Astrocyte (in vitro differentiated cells and primary cell): ENCODE measurements around the gene HMCN1. TPM values are rescaled to one million over a fixed set of nuclear protein-coding genes. Genes with fewer than 3 reads are reported as not detected.

Experiments
- DNase-seq: peaks from one replicate; pipeline ENCODE4 v3.0.0-alpha.2; 2010; ENCODE audit warnings: low read depth
- FAIRE-seq: peaks from 2 replicates; lab custom pipeline; 2011; peaks lifted over from hg19 to GRCh38; lab: Jason Lieb, UNC
- H2AFZ ChIP-seq: 2 replicates; pipeline ENCODE4 v1.6.0; 2012; ENCODE audit warnings: low read depth, low read length, inconsistent platforms
- H3K27ac ChIP-seq: 2 replicates; pipeline ENCODE4 v1.5.1; 2011; ENCODE audit warnings: low read depth, low read length, inconsistent platforms
- H3K27me3 ChIP-seq: 2 replicates; pipeline ENCODE4 v1.6.0; 2011; ENCODE audit warnings: low read length, inconsistent platforms; ENCODE audit not compliant: insufficient read depth
- H3K36me3 ChIP-seq: 2 replicates; pipeline ENCODE4 v1.5.1; 2011; ENCODE audit warnings: low read length, inconsistent platforms; ENCODE audit not compliant: insufficient read depth
- H3K4me1 ChIP-seq: 2 replicates; pipeline ENCODE4 v1.5.1; 2011; ENCODE audit warnings: low read length, inconsistent platforms; ENCODE audit not compliant: insufficient read depth
- H3K4me2 ChIP-seq: 2 replicates; pipeline ENCODE4 v1.6.0; 2012; ENCODE audit warnings: low read length, inconsistent platforms
- H3K4me3 ChIP-seq: 2 replicates; pipeline ENCODE4 v1.5.1; 2011; ENCODE audit warnings: low read depth, mild to moderate bottlenecking, low read length, inconsistent platforms; ENCODE audit not compliant: insufficient read depth
- H3K79me2 ChIP-seq: 2 replicates; pipeline ENCODE4 v1.6.0; 2012; ENCODE audit warnings: mild to moderate bottlenecking, low read length, inconsistent platforms; ENCODE audit not compliant: insufficient read depth
- H3K9ac ChIP-seq: 2 replicates; pipeline ENCODE4 v1.6.0; 2012; ENCODE audit warnings: mild to moderate bottlenecking, low read length, inconsistent platforms
- H3K9me3 ChIP-seq: 2 replicates; pipeline ENCODE4 v1.5.1; 2012; ENCODE audit warnings: low read depth, mild to moderate bottlenecking, low read length, inconsistent platforms; ENCODE audit not compliant: insufficient read depth
- H4K20me1 ChIP-seq: 2 replicates; pipeline ENCODE4 v1.6.0; 2012; ENCODE audit warnings: low read length, inconsistent platforms; ENCODE audit not compliant: insufficient read depth
- H3K27ac Mint-ChIP-seq: one replicate; pipeline ENCODE4 v1.8.0; 2021; ENCODE audit warnings: mild to moderate bottlenecking, mixed read lengths; ENCODE audit not compliant: unreplicated experiment
- H3K27me3 Mint-ChIP-seq: one replicate; pipeline ENCODE4 v1.8.0; 2021; ENCODE audit warnings: low read depth, mixed read lengths; ENCODE audit not compliant: unreplicated experiment
- H3K36me3 Mint-ChIP-seq: one replicate; pipeline ENCODE4 v1.8.0; 2021; ENCODE audit warnings: low read depth, mixed read lengths; ENCODE audit not compliant: unreplicated experiment
- H3K4me1 Mint-ChIP-seq: one replicate; pipeline ENCODE4 v1.8.0; 2021; ENCODE audit warnings: low read depth, mixed read lengths; ENCODE audit not compliant: unreplicated experiment
- H3K4me3 Mint-ChIP-seq: one replicate; pipeline ENCODE4 v1.8.0; 2021; ENCODE audit warnings: mild to moderate bottlenecking, moderate library complexity, mixed read lengths; ENCODE audit not compliant: unreplicated experiment
- H3K9me3 Mint-ChIP-seq: one replicate; pipeline ENCODE4 v1.8.0; 2021; ENCODE audit warnings: mild to moderate bottlenecking, mixed read lengths; ENCODE audit not compliant: unreplicated experiment
- CTCF ChIP-seq: IDR thresholded peaks from 2 replicates; pipeline ENCODE4 v1.5.1; 2011; ENCODE audit warnings: low read depth, mild to moderate bottlenecking, inconsistent platforms, low read length, moderate library complexity; ENCODE audit not compliant: insufficient read depth
- EZH2 ChIP-seq: IDR thresholded peaks from 2 replicates; pipeline ENCODE4 v1.6.1; 2012; ENCODE audit warnings: mild to moderate bottlenecking, low read length, inconsistent platforms; ENCODE audit not compliant: insufficient read depth
- total RNA-seq: library from RNA; stranded (reverse); gene quantifications from 2 replicates; pipeline ENCODE4 v1.2.1, GENCODE V29; 2021

Gene HMCN1
- total RNA-seq, 1 donor from 2014 or later, result 19.7 TPM

- Histone ChIP-seq H4K20me1 (no peaks in the 10 kb centered on the region), H3K4me1 (no peaks in the 10 kb centered on the region), H3K9ac (no peak overlapping the region), H3K4me3 (no peak overlapping the region), H3K27ac (no peak overlapping the region), H3K79me2 (no peaks in the 10 kb centered on the region), H3K27me3 (no peaks in the 10 kb centered on the region), H3K9me3 (no peaks in the 10 kb centered on the region), H2AFZ (no peak overlapping the region), H3K4me2 (no peak overlapping the region), H3K36me3 (no peaks in the 10 kb centered on the region)
- no peaks in the 10 kb centered on the region for H3K4me1 Mint-ChIP-seq
- FAIRE-seq (no peak), DNase-seq (no peak)
- H3K9me3 Mint-ChIP-seq, result peaks cover 4% of the 10 kb centered on the region
- no peak overlapping the region for H3K4me3 Mint-ChIP-seq
- H3K36me3 Mint-ChIP-seq, result peaks cover 1% of the 10 kb centered on the region
- H3K27me3 Mint-ChIP-seq, result no peaks in the 10 kb centered on the region
- TF ChIP-seq EZH2, result no peak
- TF ChIP-seq CTCF, result no peak
- no peak overlapping the region for H3K27ac Mint-ChIP-seq
Measured at GRCh38 chr1:186125511-186125910, 391.3 kb downstream of the HMCN1 start.

- Mint-ChIP-seq H3K27ac (no peak overlapping the region), H3K27me3 (no peaks in the 10 kb centered on the region), H3K9me3 (peaks cover 7% of the 10 kb centered on the region), H3K4me3 (no peak overlapping the region), H3K36me3 (peaks cover 1% of the 10 kb centered on the region), H3K4me1 (no peaks in the 10 kb centered on the region)
- no peaks in the 10 kb centered on the region for H4K20me1 ChIP-seq
- H3K27ac ChIP-seq, result no peak overlapping the region
- H2AFZ ChIP-seq, result no peak overlapping the region
- H3K9me3 ChIP-seq, result no peaks in the 10 kb centered on the region
- H3K36me3 ChIP-seq, result no peaks in the 10 kb centered on the region
- TF ChIP-seq EZH2, result no peak
- FAIRE-seq (no peak), DNase-seq (no peak)
- no peak overlapping the region for H3K9ac ChIP-seq
- H3K79me2 ChIP-seq, result no peaks in the 10 kb centered on the region
- no peak overlapping the region for H3K4me2 ChIP-seq
- no peaks in the 10 kb centered on the region for H3K4me1 ChIP-seq
- no peaks in the 10 kb centered on the region for H3K27me3 ChIP-seq
- H3K4me3 ChIP-seq, result no peak overlapping the region
Measured at GRCh38 chr1:186129758-186130157, 395.6 kb downstream of the HMCN1 start.

- H3K79me2 ChIP-seq, result no peaks in the 10 kb centered on the region
- H3K9me3 ChIP-seq, result no peaks in the 10 kb centered on the region
- H3K4me1 ChIP-seq, result no peaks in the 10 kb centered on the region
- H3K36me3 ChIP-seq, result no peaks in the 10 kb centered on the region
- Mint-ChIP-seq H3K4me1 (peaks cover 10% of the 10 kb centered on the region), H3K27me3 (no peaks in the 10 kb centered on the region), H3K36me3 (peaks cover 15% of the 10 kb centered on the region), H3K4me3 (no peak overlapping the region), H3K27ac (no peak overlapping the region), H3K9me3 (no peaks in the 10 kb centered on the region)
- H3K27ac ChIP-seq, result no peak overlapping the region
- TF ChIP-seq EZH2 (no peak), CTCF (no peak)
- no peak overlapping the region for H3K4me3 ChIP-seq
- H3K27me3 ChIP-seq, result no peaks in the 10 kb centered on the region
- H3K4me2 ChIP-seq, result peak overlapping the region; percentile 51
- H4K20me1 ChIP-seq, result no peaks in the 10 kb centered on the region
- H3K9ac ChIP-seq, result no peak overlapping the region
- H2AFZ ChIP-seq, result no peak overlapping the region
- FAIRE-seq (no peak), DNase-seq (no peak)
Measured at GRCh38 chr1:186139115-186139514, 404.9 kb downstream of the HMCN1 start.
